Measurements from ENCODE around the gene PLXNA3. TPM values are rescaled to one million over a fixed set of nuclear protein-coding genes. Genes with fewer than 3 reads are reported as not detected.

PLXNA3 gene
- total RNA-seq, result 10 to 100 TPM; 23.2 to 25.3 TPM

DNA sequence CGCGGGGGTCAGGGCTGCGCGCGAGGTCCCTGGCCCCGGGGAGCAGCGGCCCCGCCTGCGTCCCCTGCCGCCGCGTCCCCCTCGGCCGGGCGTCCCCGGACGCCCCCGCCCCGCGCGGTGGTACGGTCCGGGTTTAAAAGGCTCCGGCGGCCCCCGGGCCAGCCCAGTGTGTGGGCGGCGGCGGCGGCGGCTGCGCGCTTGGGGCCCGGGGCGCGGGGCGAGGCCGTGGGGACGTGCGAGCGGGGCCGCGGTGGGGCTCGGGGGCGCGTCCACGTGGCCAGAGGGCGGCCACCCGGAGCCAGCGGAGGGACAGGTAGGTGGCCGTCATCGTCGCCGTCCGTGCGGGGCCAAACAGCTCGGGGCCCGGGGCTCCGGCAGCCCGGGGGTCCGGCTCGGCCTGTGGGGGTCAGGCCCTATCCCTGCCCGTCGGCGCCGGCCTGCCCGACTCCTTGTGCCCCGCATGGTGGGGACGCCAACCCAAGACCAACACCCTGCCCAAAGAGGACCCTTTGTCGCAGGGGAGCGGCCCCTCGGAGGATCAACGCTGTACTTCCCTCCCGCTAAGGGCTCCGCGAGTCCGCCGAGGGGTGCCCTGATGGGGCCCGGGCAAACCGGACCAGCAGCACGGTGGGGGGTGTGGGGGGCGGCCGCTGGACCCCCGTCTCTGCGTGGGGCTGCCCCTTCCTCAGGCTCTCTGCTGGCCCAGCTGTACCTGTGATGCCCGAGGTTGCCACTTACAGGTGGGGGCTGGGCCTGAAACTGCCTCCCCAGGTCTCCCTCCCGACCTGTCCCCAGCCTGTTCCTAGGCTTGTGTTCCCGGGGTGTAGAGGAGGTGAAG, at the start of gene PLXNA3:
TSS of gene PLXNA3 (plus strand) at position 166 of the 838 bp plus-strand sequence. CDS start 1,903 bp downstream, outside the sequence.
- H3K4me3 Mint-ChIP-seq, result peak within 1 kb of the TSS; percentile 88
- ChIA-PET CTCF (interaction anchor here (0.7 to 0.8 kb wide), 3 partner anchors 15 to 76 kb away, joined by 3 to 4 read pairs (median 3); partner anchors contain the start of gene FAM50A), POLR2A (no interaction called here)
- peaks cover 5% of the 10 kb centered on the region for H3K4me1 Mint-ChIP-seq
- H3K27me3 Mint-ChIP-seq, result no peaks in the 10 kb centered on the region
- intact Hi-C loops (cut with DNase I, micrococcal nuclease), result loop anchor here in 1 of 2 experiments (1.0 to 5.0 kb wide), 3 partner anchors 22 to 46 kb away; partner anchors contain the start of genes GDI1, SLC10A3 and TAFAZZIN
- H3K36me3 Mint-ChIP-seq (ENCODE audit: low read depth), result peaks cover 2% of the 10 kb centered on the region
- ATAC-seq (peak; percentile 54), DNase-seq (peak; percentile 66)
- H3K27ac Mint-ChIP-seq, result peak within 1 kb of the TSS; percentile 91
- no peaks in the 10 kb centered on the region for H3K9me3 Mint-ChIP-seq (ENCODE audit: low read depth)

DNA sequence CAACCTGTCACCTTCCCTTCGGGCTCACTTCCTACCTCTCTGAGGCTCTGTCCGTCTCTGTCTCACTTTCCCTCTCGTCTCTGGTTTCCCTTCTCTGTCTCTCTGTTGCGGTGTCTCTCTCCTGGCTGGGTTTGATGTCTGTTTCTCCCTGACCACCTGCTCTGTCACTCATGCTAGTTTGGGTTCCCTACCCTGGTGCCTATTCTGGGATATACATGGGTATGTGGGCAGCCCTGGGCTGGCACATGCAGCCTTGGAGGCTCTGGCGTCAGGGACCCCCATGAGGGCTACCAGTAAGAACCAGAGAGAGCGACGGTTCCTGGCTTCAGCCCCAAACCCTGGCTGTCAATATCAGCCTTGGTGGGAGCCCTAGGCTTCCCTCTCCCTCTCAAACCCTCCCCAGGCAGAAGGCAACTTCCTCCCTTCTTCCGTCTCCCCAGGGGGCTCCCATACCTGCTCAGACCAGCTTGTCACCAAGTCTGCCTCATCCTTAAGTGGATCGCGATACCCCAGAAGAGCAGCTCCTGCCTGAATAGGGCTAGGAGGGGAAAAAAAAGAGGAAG, 49.3 kb upstream of the PLXNA3 start:
- DNase-seq, result no peak
- Mint-ChIP-seq H3K9me3 (ENCODE audit: low read depth) (no peaks in the 10 kb centered on the region), H3K4me1 (peaks cover 13% of the 10 kb centered on the region), H3K36me3 (ENCODE audit: low read depth) (peaks cover 5% of the 10 kb centered on the region), H3K27me3 (no peaks in the 10 kb centered on the region), H3K27ac (no peak overlapping the region), H3K4me3 (peak overlapping the region; percentile 64)
- intact Hi-C loops (cut with DNase I, micrococcal nuclease), result no loop called here
- no peak for ATAC-seq
- ChIA-PET CTCF (interaction anchor here (0.9 kb wide), 1 partner anchor 127 kb away, joined by 3 read pairs; no protein-coding TSS in a partner anchor), POLR2A (interaction anchor here (1.0 kb wide), 1 partner anchor 11 kb away, joined by 5 read pairs; the partner anchor contains the start of gene RPL10)

DNA sequence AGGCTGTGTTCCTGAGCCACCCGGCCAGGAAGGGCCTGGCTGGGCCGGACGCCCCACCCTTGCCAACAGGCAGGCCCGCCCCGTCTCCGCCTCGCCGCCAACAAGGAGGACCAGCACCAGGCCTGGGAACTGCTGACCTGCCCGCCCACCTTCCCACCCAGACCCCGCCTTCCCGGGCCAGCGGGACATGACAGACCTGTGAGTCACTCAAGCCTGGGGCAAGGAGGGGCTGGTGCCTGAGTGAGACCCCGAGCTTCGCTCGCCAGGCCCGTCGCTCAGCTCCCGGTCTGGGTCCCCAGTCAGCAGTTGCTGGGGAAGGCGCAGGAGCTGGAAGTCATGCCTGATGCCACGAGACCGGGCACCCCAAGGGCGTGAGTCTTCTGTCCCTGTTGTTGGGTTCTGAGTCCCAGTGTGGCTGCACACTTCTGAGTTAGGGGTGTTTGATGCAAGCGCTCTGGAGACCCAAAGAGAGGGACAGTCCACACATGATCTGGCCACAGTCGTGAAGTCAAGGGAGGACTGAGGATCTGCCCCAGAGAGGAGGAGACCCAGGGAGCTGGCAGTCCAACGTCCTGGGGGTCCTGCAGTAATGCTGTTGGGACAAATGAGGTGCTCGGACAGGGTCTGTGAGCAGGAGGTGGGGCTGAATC, 48.7 kb upstream of the PLXNA3 start, which contains the start of gene DNASE1L1:
TSS of gene DNASE1L1 (minus strand) at position 33 of the 650 bp plus-strand sequence. CDS start 3,686 bp downstream, outside the sequence.
- ChIA-PET POLR2A (interaction anchor here (1.0 kb wide), 1 partner anchor 12 kb away, joined by 5 read pairs; the partner anchor contains the start of gene RPL10), CTCF (no interaction called here)
- Mint-ChIP-seq H3K4me3 (peak within 1 kb of the TSS; percentile 64), H3K36me3 (ENCODE audit: low read depth) (peaks cover 7% of the 10 kb centered on the region), H3K27ac (peak within 1 kb of the TSS; percentile 47), H3K9me3 (ENCODE audit: low read depth) (no peaks in the 10 kb centered on the region), H3K4me1 (peaks cover 13% of the 10 kb centered on the region), H3K27me3 (no peaks in the 10 kb centered on the region)
- DNase-seq, result peak; percentile 32
- ATAC-seq, result no peak
- intact Hi-C loops (cut with DNase I, micrococcal nuclease), result no loop called here

DNA sequence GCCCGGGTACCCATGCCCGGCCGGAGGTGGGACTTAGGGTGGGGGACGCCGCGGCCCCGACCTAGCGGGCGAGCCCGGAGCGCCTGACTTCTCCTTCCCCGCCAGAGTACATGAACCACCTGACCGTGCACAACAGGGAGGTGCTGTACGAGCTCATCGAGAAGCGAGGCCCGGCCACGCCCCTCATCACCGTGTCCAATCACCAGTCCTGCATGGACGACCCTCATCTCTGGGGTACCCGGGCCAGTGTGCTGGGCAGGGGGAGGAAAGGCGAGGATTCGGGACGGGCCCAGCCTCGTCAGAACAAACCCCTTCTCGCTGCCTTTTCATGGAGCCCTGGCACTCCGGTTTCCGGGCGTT, 46.1 kb upstream of the PLXNA3 start:
- peak; percentile 76 for DNase-seq
- Mint-ChIP-seq H3K27ac (peak overlapping the region; percentile 68), H3K27me3 (no peaks in the 10 kb centered on the region), H3K4me1 (peaks cover 13% of the 10 kb centered on the region), H3K4me3 (peak overlapping the region; percentile 86), H3K36me3 (ENCODE audit: low read depth) (peaks cover 10% of the 10 kb centered on the region), H3K9me3 (ENCODE audit: low read depth) (no peaks in the 10 kb centered on the region)
- CTCF ChIA-PET, result interaction anchor here (0.6 to 1.1 kb wide), 2 partner anchors 15 to 81 kb away, joined by 4 to 5 read pairs; no protein-coding TSS in a partner anchor
- ATAC-seq, result peak; percentile 81
- intact Hi-C loops (cut with DNase I, micrococcal nuclease), result loop anchor here (1.0 to 5.0 kb wide), 6 partner anchors 14 to 104 kb away; partner anchors contain the start of genes ATP6AP1 (in 2 of the 2), FAM3A (in 1 of the 2), LAGE3 (in 1 of the 2) and PLXNA3 (in 1 of the 2)
- POLR2A ChIA-PET, result interaction anchor here (0.5 to 1.2 kb wide), 3 partner anchors 13 to 44 kb away, joined by 3 to 7 read pairs (median 4); partner anchors contain the start of genes ATP6AP1 and RPL10

DNA sequence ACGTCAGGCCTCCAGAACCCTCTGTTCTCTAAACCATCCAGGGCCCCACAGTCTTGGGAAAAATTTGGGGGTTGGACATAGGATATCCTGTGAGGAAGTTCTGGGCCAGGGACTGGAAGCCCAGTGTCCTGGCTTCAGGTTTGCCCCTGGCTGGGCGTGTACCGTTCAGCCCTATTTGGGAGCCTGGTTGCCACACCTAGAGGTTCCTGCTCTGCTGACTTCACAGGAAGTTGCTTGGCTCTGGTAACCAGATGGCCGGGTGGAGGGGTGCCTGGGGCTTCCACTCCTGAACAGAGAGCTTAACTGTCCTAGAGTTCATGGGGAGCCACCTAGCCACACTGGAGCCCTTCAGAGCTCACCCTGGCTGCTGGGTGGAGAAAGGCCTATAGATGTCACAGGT, 45.6 kb upstream of the PLXNA3 start:
- intact Hi-C loops (cut with DNase I, micrococcal nuclease), result loop anchor here (1.0 to 5.0 kb wide), 4 partner anchors 16 to 104 kb away; partner anchors contain the start of genes ATP6AP1 (in 1 of the 2), FAM3A (in 1 of the 2), LAGE3 (in 1 of the 2) and PLXNA3 (in 1 of the 2)
- ATAC-seq (peak; percentile 49), DNase-seq (peak; percentile 52)
- POLR2A ChIA-PET, result interaction anchor here (1.0 to 1.2 kb wide), 2 partner anchors 14 to 16 kb away, joined by 4 to 7 read pairs; partner anchors contain the start of genes ATP6AP1 and RPL10
- H3K36me3 Mint-ChIP-seq (ENCODE audit: low read depth), result peaks cover 10% of the 10 kb centered on the region
- H3K4me3 Mint-ChIP-seq, result peak overlapping the region; percentile 86
- CTCF ChIA-PET, result interaction anchor here (0.5 to 1.1 kb wide), 3 partner anchors 15 to 99 kb away, joined by 3 to 5 read pairs (median 4); no protein-coding TSS in a partner anchor
- no peaks in the 10 kb centered on the region for H3K27me3 Mint-ChIP-seq
- no peaks in the 10 kb centered on the region for H3K9me3 Mint-ChIP-seq (ENCODE audit: low read depth)
- H3K4me1 Mint-ChIP-seq, result peaks cover 13% of the 10 kb centered on the region
- H3K27ac Mint-ChIP-seq, result peak overlapping the region; percentile 68

DNA sequence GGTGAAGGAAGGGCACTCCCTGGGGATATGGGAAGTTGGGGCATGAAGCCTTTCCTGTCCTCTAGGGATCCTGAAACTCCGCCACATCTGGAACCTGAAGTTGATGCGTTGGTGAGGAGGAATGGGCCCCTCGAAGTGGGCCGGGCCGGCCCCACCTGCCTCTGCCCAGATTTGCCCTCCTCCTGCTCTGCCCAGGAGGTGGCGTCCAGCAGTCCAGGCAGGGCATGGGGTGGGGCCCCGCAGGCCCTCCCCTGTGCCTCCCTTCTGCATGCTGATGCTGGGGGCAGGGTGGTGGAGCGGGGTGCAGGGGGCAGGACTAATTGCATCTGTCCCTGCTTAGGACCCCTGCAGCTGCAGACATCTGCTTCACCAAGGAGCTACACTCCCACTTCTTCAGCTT, 44.9 kb upstream of the PLXNA3 start:
- ATAC-seq, result no peak
- Mint-ChIP-seq H3K27ac (no peak overlapping the region), H3K27me3 (no peaks in the 10 kb centered on the region), H3K4me1 (peaks cover 13% of the 10 kb centered on the region), H3K4me3 (peak overlapping the region; percentile 86), H3K9me3 (ENCODE audit: low read depth) (no peaks in the 10 kb centered on the region), H3K36me3 (ENCODE audit: low read depth) (peaks cover 10% of the 10 kb centered on the region)
- intact Hi-C loops (cut with DNase I, micrococcal nuclease), result loop anchor here (2.0 to 5.0 kb wide), 2 partner anchors 16 to 44 kb away; partner anchors contain the start of genes ATP6AP1 (in 1 of the 2) and PLXNA3 (in 1 of the 2)
- ChIA-PET POLR2A (no interaction called here), CTCF (interaction anchor here (0.5 kb wide), 1 partner anchor 98 kb away, joined by 3 read pairs; no protein-coding TSS in a partner anchor)
- no peak for DNase-seq

DNA sequence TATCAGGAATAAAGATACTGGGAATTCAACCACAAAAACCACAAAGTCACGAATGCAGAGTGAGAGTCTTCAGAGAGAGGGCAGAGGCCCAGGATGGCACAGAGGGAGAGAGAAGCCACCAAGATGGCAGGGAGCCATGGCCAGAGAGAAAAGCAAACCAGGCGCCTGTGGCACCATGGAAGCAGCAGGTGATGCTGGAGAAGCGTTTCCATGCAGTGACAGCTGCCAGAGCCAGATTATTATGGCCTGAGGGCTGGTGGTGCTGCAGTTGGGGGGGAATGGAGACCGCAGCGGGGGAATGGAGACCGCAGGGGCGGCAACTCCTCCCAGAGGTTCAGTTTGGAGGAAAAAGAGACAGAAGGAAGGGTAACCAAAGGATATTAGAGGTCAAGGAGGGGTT, 40.9 kb upstream of the PLXNA3 start:
- intact Hi-C loops (cut with DNase I, micrococcal nuclease), result no loop called here
- Mint-ChIP-seq H3K4me3 (no peak overlapping the region), H3K36me3 (ENCODE audit: low read depth) (peaks cover 12% of the 10 kb centered on the region), H3K4me1 (peaks cover 9% of the 10 kb centered on the region), H3K9me3 (ENCODE audit: low read depth) (no peaks in the 10 kb centered on the region), H3K27ac (no peak overlapping the region), H3K27me3 (no peaks in the 10 kb centered on the region)
- ATAC-seq (no peak), DNase-seq (no peak)
- POLR2A ChIA-PET, result no interaction called here
- CTCF ChIA-PET, result no interaction called here

DNA sequence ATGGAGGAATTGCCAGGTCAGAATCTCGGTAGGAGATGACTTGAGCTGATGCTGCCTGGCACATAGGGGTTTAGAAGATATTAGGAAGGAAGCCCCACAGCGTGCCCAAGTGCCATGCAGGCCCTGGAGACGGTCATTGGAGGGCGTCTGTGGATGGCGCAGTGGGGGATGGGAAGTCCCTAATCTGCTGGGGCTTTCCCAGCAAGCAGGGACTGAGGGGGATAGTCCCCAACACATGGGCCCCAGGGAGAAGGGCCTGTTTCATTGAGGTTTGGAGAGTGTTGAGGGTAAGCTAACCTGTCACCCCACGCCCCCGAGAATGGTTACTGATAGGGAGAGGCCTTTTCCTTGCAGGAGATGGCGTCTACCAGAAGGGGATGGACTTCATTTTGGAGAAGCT, 38.9 kb upstream of the PLXNA3 start:
- no peak for DNase-seq
- ChIA-PET CTCF (no interaction called here), POLR2A (no interaction called here)
- intact Hi-C loops (cut with DNase I, micrococcal nuclease), result no loop called here
- Mint-ChIP-seq H3K4me3 (no peak overlapping the region), H3K27me3 (no peaks in the 10 kb centered on the region), H3K27ac (no peak overlapping the region), H3K36me3 (ENCODE audit: low read depth) (peaks cover 5% of the 10 kb centered on the region), H3K9me3 (ENCODE audit: low read depth) (no peaks in the 10 kb centered on the region), H3K4me1 (peaks cover 3% of the 10 kb centered on the region)
- ATAC-seq, result no peak

DNA sequence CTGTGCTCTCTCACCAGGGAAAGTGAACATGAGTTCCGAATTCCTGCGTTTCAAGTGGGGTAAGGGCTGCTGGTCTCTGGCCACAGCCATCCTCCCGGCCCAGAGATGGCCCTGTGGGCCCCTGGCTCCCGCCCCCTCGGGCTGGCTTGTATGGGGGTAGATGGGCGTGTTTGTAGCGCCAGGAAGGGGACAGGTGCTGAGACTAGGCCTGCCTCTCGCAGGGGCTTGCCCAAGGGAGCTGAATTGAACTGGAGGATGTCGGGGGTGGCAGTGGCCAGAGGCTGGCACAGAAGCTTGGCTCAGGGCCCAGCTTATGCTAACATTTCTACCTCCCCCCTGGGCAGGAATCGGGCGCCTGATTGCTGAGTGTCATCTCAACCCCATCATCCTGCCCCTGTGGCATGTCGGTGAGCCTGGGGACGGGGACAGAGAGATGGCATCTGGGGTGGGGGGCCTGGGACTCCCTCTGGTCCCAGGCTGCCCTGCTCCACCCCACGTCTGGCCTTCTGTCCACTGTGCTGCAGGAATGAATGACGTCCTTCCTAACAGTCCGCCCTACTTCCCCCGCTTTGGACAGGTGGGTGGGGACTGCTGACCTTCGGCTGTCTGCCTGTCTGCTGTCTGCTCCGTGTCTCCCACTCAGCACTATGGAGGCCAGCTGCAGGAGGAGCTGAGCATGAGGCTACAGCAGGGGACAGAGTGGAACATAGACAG, 38.2 kb upstream of the PLXNA3 start:
- CTCF ChIA-PET, result no interaction called here
- H3K9me3 Mint-ChIP-seq (ENCODE audit: low read depth), result no peaks in the 10 kb centered on the region

DNA sequence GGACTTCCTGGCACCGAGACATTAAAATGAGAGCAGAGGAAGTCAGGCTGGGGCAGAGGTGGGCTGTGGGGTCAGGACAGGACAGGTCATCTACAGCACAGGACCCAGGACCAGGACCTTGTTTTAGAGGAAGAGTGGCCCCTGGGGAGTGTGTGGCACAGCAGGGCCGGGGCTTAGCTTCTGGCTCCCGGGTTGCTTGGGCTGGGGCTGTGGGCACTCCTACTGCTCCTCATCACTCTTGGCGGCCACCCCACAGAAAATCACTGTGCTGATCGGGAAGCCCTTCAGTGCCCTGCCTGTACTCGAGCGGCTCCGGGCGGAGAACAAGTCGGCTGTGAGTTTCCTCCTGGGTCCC, 37.7 kb upstream of the PLXNA3 start:
- no peaks in the 10 kb centered on the region for H3K9me3 Mint-ChIP-seq (ENCODE audit: low read depth)
- intact Hi-C loops (cut with DNase I, micrococcal nuclease), result no loop called here
- peaks cover 6% of the 10 kb centered on the region for H3K4me1 Mint-ChIP-seq
- ChIA-PET POLR2A (no interaction called here), CTCF (no interaction called here)
- no peak for ATAC-seq
- no peak overlapping the region for H3K27ac Mint-ChIP-seq
- no peaks in the 10 kb centered on the region for H3K27me3 Mint-ChIP-seq
- H3K4me3 Mint-ChIP-seq, result no peak overlapping the region
- H3K36me3 Mint-ChIP-seq (ENCODE audit: low read depth), result peaks cover 3% of the 10 kb centered on the region
- no peak for DNase-seq

More for the DNA sequence above, 38.2 kb upstream of the PLXNA3 start:
- no peak for DNase-seq
- Mint-ChIP-seq H3K27ac (no peak overlapping the region), H3K27me3 (no peaks in the 10 kb centered on the region), H3K36me3 (ENCODE audit: low read depth) (peaks cover 5% of the 10 kb centered on the region), H3K4me3 (no peak overlapping the region), H3K4me1 (peaks cover 6% of the 10 kb centered on the region)
- no peak for ATAC-seq
- POLR2A ChIA-PET, result no interaction called here
- intact Hi-C loops (cut with DNase I, micrococcal nuclease), result no loop called here
